Smooth muscle cell (in vitro differentiated cells): ENCODE results near the gene PCDHGA1. TPM values are rescaled to one million over a fixed set of nuclear protein-coding genes. Genes with fewer than 3 reads are reported as not detected.

Source experiments
- DNase-seq: peaks from one replicate; lab custom pipeline; 2025; ENCODE audit not compliant: unreplicated experiment; lab: John Stamatoyannopoulos, UW
- H2AFZ ChIP-seq: fragments of 200-600 bp; sonication (generic); 2 replicates; pipeline ENCODE4 v1.6.0; 2016; ENCODE audit warnings: antibody characterized with exemption, low read depth, mild to moderate bottlenecking
- H3F3A ChIP-seq: fragments of 200-600 bp; sonication (generic); 2 replicates; pipeline ENCODE4 v1.6.0; 2017; ENCODE audit warnings: antibody characterized with exemption, low read depth
- H3K27ac ChIP-seq: fragments of 200-600 bp; sonication (generic); 2 replicates; pipeline ENCODE4 v1.5.1; 2016; ENCODE audit warnings: low read depth, mild to moderate bottlenecking
- H3K27me3 ChIP-seq: fragments of 200-600 bp; sonication (generic); 2 replicates; pipeline ENCODE4 v1.6.1; 2016; ENCODE audit warnings: low read depth, mild to moderate bottlenecking
- H3K36me3 ChIP-seq: fragments of 200-600 bp; sonication (generic); 2 replicates; pipeline ENCODE4 v1.5.1; 2016; ENCODE audit warnings: low read depth
- H3K4me1 ChIP-seq: fragments of 200-600 bp; sonication (generic); 2 replicates; pipeline ENCODE4 v1.5.1; 2016; ENCODE audit warnings: low read depth
- H3K4me2 ChIP-seq: fragments of 200-600 bp; sonication (generic); 2 replicates; pipeline ENCODE4 v1.6.0; 2016; ENCODE audit warnings: mild to moderate bottlenecking
- H3K4me3 ChIP-seq: fragments of 200-600 bp; sonication (generic); 2 replicates; pipeline ENCODE4 v1.5.1; 2016; ENCODE audit warnings: mild to moderate bottlenecking
- H3K79me2 ChIP-seq: fragments of 200-600 bp; sonication (generic); 2 replicates; pipeline ENCODE4 v1.6.0; 2016; ENCODE audit warnings: low read depth, mild to moderate bottlenecking
- H3K9ac ChIP-seq: fragments of 200-600 bp; sonication (generic); 2 replicates; pipeline ENCODE4 v1.6.0; 2016; ENCODE audit warnings: low read depth
- H3K9me3 ChIP-seq: fragments of 200-600 bp; sonication (generic); replicated peaks from 2 replicates; pipeline ENCODE4 v1.5.1; 2016; ENCODE audit warnings: low read depth
- H4K20me1 ChIP-seq: fragments of 200-600 bp; sonication (generic); 2 replicates; pipeline ENCODE4 v1.6.0; 2016; ENCODE audit warnings: low read depth
- WGBS: methylation state at CpG from one replicate; pipeline ENCODE4 v1.1.7; 2016; ENCODE audit warnings: low lambda C conversion rate; 5-methylcytosine and 5-hydroxymethylcytosine counted together
- polyA plus RNA-seq: library from polyadenylated mRNA; unstranded; fragments of >200 nt; fragmentation: Nextera tagmentation; extraction: Ambion mirVana; gene quantifications from 2 replicates; pipeline ENCODE4 v1.2.1, GENCODE V29; 2016
- total RNA-seq: library from RNA; depleted of rRNA; stranded (reverse); fragments of >200 nt; gene quantifications from 2 replicates; pipeline ENCODE4 v1.2.3, GENCODE V29; 2014
- TF ChIP-seq, protein P1 (sequence below): fragments of 200-600 bp; sonication (generic); IDR thresholded peaks from 2 replicates; pipeline ENCODE4 v1.5.1; 2017; ENCODE audit warnings: borderline replicate concordance, mild to moderate bottlenecking, antibody characterized with exemption; ENCODE audit not compliant: insufficient read depth, poor library complexity, severe bottlenecking

The PCDHGA1 gene
- total and polyA plus RNA-seq, 2 experiments from 2014 or later = 0.05 to 0.63 TPM

DNA sequence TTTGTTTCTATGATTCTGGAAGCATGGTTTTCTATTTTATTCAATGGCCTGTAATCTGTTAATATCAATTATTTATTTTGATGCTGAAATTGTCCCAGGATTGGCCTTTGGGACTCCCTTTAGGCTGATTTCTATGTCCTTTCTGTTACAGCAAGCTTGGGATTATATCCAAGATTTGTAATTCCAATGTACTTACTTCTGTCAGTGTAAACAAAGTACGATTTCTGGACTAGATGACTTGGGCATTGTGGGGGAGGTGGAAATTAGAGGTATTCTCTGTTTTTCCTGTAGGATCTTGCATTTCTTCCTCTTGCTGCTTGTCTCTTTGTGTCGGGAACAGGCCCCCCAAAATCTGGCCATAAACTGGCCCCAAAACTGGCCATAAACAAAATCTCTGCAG is 103.7 kb downstream of the PCDHGA1 start:
- Histone ChIP-seq H3K79me2 (peaks cover 27% of the 10 kb centered on the region), H3K4me2 (no peak overlapping the region), H4K20me1 (no peaks in the 10 kb centered on the region), H3K27me3 (no peaks in the 10 kb centered on the region), H3K4me1 (no peaks in the 10 kb centered on the region), H3K9ac (no peak overlapping the region), H3K36me3 (peaks cover 19% of the 10 kb centered on the region), H3K27ac (no peak overlapping the region), H2AFZ (no peak overlapping the region), H3K9me3 (peaks cover 19% of the 10 kb centered on the region), H3F3A (no peaks in the 10 kb centered on the region), H3K4me3 (no peak overlapping the region)
- TF ChIP-seq, protein P1, sequence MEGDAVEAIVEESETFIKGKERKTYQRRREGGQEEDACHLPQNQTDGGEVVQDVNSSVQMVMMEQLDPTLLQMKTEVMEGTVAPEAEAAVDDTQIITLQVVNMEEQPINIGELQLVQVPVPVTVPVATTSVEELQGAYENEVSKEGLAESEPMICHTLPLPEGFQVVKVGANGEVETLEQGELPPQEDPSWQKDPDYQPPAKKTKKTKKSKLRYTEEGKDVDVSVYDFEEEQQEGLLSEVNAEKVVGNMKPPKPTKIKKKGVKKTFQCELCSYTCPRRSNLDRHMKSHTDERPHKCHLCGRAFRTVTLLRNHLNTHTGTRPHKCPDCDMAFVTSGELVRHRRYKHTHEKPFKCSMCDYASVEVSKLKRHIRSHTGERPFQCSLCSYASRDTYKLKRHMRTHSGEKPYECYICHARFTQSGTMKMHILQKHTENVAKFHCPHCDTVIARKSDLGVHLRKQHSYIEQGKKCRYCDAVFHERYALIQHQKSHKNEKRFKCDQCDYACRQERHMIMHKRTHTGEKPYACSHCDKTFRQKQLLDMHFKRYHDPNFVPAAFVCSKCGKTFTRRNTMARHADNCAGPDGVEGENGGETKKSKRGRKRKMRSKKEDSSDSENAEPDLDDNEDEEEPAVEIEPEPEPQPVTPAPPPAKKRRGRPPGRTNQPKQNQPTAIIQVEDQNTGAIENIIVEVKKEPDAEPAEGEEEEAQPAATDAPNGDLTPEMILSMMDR = no peak
- no peak for DNase-seq
- 100% methylated on average over 2 of the region's 2 CpGs for WGBS

DNA sequence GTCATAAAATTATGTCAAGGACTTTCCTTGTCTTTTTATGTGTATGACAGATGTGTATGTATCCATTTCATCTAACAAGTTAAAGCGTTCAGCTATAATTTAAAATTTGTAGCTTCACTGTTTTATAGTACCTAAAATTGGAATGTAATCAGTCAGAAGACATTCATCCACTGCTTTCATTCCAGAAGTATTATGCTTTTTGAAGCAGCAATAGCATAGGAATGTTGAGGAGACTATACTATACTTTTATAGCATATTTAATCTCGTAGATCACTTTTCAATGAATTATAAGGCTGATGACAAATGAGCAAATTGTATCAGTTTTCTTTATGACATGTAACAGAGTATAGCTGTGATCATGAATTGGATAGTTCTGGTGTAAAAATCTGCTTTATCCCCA is 106.9 kb downstream of the PCDHGA1 start:
- Histone ChIP-seq H3K4me1 (no peaks in the 10 kb centered on the region), H3K79me2 (peaks cover 24% of the 10 kb centered on the region), H3K9ac (no peak overlapping the region), H2AFZ (no peak overlapping the region), H3K4me3 (no peak overlapping the region), H3K27ac (no peak overlapping the region), H3F3A (no peaks in the 10 kb centered on the region), H3K9me3 (peaks cover 8% of the 10 kb centered on the region), H3K4me2 (no peak overlapping the region), H3K27me3 (no peaks in the 10 kb centered on the region), H4K20me1 (no peaks in the 10 kb centered on the region), H3K36me3 (peaks cover 4% of the 10 kb centered on the region)
- TF ChIP-seq, protein P1 = no peak
- WGBS = 100% methylated on average over 2 of the region's 2 CpGs
- no peak for DNase-seq

DNA sequence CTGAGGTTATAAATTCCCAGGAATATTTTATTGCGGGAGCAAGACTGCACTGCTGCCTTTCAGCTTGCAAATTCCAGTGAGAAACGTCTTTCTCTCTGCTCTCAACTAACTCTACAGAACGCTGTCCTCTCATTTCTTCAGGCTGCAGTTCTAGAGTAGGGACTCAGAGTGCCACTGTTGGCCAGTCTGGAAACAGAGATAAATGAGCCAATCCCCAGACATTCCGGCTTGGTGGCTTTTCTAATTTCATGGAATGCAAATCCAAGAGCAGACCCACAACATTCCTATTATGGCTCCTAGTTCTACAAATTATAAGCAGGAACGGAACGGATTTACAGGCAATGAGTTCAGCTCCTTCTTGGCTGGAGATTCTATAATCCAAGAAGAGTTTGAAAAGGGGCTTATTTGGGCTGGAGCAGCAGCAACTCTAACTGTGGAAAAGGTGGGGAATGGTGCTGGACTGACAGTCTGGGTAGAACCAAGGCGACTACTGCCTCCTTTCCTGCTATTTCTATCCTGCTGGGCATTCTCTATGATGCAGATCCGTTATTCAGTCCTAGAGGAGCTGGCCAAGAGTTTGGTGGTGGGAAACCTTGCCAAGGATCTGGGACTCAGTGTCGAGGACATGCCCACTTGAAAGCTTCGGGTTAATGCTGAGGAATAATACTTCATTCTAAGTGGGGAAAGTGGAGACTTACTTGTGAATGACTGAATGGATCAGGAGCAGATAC is 109.3 kb downstream of the PCDHGA1 start:
- WGBS = 67% methylated on average over 10 of the region's 10 CpGs
- Histone ChIP-seq H3K27ac (no peak overlapping the region), H3K79me2 (peaks cover 21% of the 10 kb centered on the region), H3K4me2 (no peak overlapping the region), H3K4me3 (no peak overlapping the region), H3K36me3 (no peaks in the 10 kb centered on the region), H4K20me1 (no peaks in the 10 kb centered on the region), H3K4me1 (no peaks in the 10 kb centered on the region), H3K9ac (no peak overlapping the region), H3K27me3 (no peaks in the 10 kb centered on the region), H3F3A (no peaks in the 10 kb centered on the region), H3K9me3 (no peaks in the 10 kb centered on the region), H2AFZ (no peak overlapping the region)
- TF ChIP-seq, protein P1 = peak; percentile 28
- no peak for DNase-seq

DNA sequence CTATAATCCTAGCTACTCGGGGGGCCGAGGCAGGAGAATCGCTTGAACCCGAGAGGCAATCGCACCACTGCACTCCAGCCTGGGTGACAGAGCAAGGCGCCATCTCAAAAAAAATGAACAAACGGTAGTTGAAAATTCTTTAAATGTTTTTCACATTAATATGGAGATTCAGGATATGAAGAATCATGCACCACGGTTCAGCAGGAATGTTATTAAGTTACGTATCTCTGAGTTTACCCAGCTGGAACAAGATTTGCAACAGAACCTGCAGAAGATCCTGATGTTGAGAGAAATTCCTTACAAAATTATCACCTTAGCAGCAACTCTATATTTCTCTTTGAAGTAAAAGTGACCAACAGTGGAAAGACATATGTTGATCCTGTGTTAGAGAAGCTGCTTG is 110.0 kb downstream of the PCDHGA1 start:
- H3K4me1 ChIP-seq = no peaks in the 10 kb centered on the region
- over 99% methylated on average over 9 of the region's 9 CpGs for WGBS
- H3K27ac ChIP-seq = no peak overlapping the region
- no peak overlapping the region for H3K9ac ChIP-seq
- H3K9me3 ChIP-seq = no peaks in the 10 kb centered on the region
- H2AFZ ChIP-seq = no peak overlapping the region
- peaks cover 26% of the 10 kb centered on the region for H3K79me2 ChIP-seq
- H3K4me3 ChIP-seq = no peak overlapping the region
- no peaks in the 10 kb centered on the region for H4K20me1 ChIP-seq
- H3K27me3 ChIP-seq = no peaks in the 10 kb centered on the region
- no peak for DNase-seq
- no peaks in the 10 kb centered on the region for H3K36me3 ChIP-seq
- TF ChIP-seq, protein P1 = no peak
- no peaks in the 10 kb centered on the region for H3F3A ChIP-seq
- H3K4me2 ChIP-seq = no peak overlapping the region
